CD14-positive monocyte (primary cell): Measurements from ENCODE around the gene HSD11B2. TPM values are rescaled to one million over a fixed set of nuclear protein-coding genes. Genes with fewer than 3 reads are reported as not detected.
A peak's percentile ranks its signal among the peaks of the same experiment; 100 is the strongest.

ENCODE experiments used
- DNase-seq, 3 donors: peaks; one replicate each; pipeline ENCODE4 v3.0.0-alpha.2; 2011 to 2022
- H2AFZ ChIP-seq: 2 replicates; pipeline ENCODE4 v1.6.0; 2012; ENCODE audit warnings: mild to moderate bottlenecking, low read depth, low read length, inconsistent platforms; ENCODE audit not compliant: insufficient read depth, poor library complexity, severe bottlenecking
- H3K27ac ChIP-seq, 2 donors: 1 replicate in 1 of 2; 2 replicates in 1 of 2; pipeline ENCODE4 v1.5.1; 2012 to 2013; ENCODE audit warnings: low read length in 2 of 2, control low read depth in 1 of 2, inconsistent platforms in 1 of 2, low read depth in 1 of 2, mild to moderate bottlenecking in 1 of 2
- H3K27me3 ChIP-seq, 2 donors: one replicate each; pipeline versions ENCODE4 v1.6.0 to v1.6.1; 2011 to 2013; ENCODE audit warnings: low read length in 2 of 2; ENCODE audit not compliant: control insufficient read depth in 2 of 2, insufficient read depth in 2 of 2
- H3K36me3 ChIP-seq, 2 donors: replicated peaks in 1 of 2; 1 replicate in 1 of 2; 2 replicates in 1 of 2; pipeline versions ENCODE4 v1.5.1 to v1.6.1; 2012 to 2013; ENCODE audit warnings: low read length in 2 of 2, control low read depth in 1 of 2, inconsistent platforms in 1 of 2, mild to moderate bottlenecking in 1 of 2; ENCODE audit not compliant: insufficient read depth in 2 of 2, control insufficient read depth in 1 of 2
- H3K4me1 ChIP-seq, 2 donors: 1 replicate in 1 of 2; 2 replicates in 1 of 2; pipeline versions ENCODE4 v1.5.1 to v1.6.1; 2012 to 2013; ENCODE audit warnings: low read length in 2 of 2, control low read depth in 1 of 2, inconsistent platforms in 1 of 2, mild to moderate bottlenecking in 1 of 2, moderate library complexity in 1 of 2; ENCODE audit not compliant: insufficient read depth in 2 of 2, control insufficient read depth in 1 of 2
- H3K4me2 ChIP-seq: replicated peaks from 2 replicates; pipeline ENCODE3; 2012; ENCODE audit warnings: low read length, moderate library complexity, mild to moderate bottlenecking; ENCODE audit not compliant: poor library complexity, severe bottlenecking; ENCODE audit errors: extremely low read depth
- H3K4me3 ChIP-seq, 3 experiments: fragments of 200-600 bp in 1 of 3; sonication (generic) in 1 of 3; replicated peaks in 1 of 3; 1 replicate in 2 of 3; 2 replicates in 1 of 3; pipeline ENCODE4 v1.5.1; 2011 to 2013; ENCODE audit warnings: low read length in 3 of 3, mild to moderate bottlenecking in 3 of 3, control low read depth in 2 of 3, low read depth in 2 of 3, inconsistent platforms in 1 of 3, moderate library complexity in 1 of 3
- H3K79me2 ChIP-seq: 2 replicates; pipeline ENCODE4 v1.6.0; 2012; ENCODE audit warnings: mild to moderate bottlenecking, control low read depth, inconsistent platforms, low read length, moderate library complexity; ENCODE audit not compliant: insufficient read depth
- H3K9ac ChIP-seq: 2 replicates; pipeline ENCODE4 v1.6.0; 2017; ENCODE audit warnings: low read length, mild to moderate bottlenecking; ENCODE audit not compliant: insufficient read depth, poor library complexity, severe bottlenecking
- H3K9me3 ChIP-seq, 2 donors: replicated peaks in 1 of 2; 1 replicate in 1 of 2; 2 replicates in 1 of 2; pipeline versions ENCODE4 v1.5.1 to v1.6.1; 2012 to 2013; ENCODE audit warnings: low read length in 2 of 2, control low read depth in 1 of 2; ENCODE audit not compliant: control insufficient read depth in 1 of 2, insufficient read depth in 1 of 2
- H4K20me1 ChIP-seq: 2 replicates; pipeline ENCODE4 v1.6.0; 2012; ENCODE audit warnings: mild to moderate bottlenecking, low read length, control low read depth, moderate library complexity; ENCODE audit not compliant: insufficient read depth
- H3K27ac Mint-ChIP-seq, 7 donors: one replicate each; pipeline ENCODE4 v1.8.0; 2020; ENCODE audit warnings: mild to moderate bottlenecking in 7 of 7, mixed read lengths in 7 of 7, moderate library complexity in 6 of 7, inconsistent platforms in 2 of 7
- H3K27me3 Mint-ChIP-seq, 3 donors: one replicate each; pipeline ENCODE4 v1.8.0; 2021 to 2022; ENCODE audit warnings: low read depth in 3 of 3, mild to moderate bottlenecking in 3 of 3, mixed read lengths in 3 of 3, moderate library complexity in 3 of 3, inconsistent platforms in 1 of 3
- H3K36me3 Mint-ChIP-seq, 2 donors: one replicate each; pipeline ENCODE4 v1.8.0; 2020; ENCODE audit warnings: mixed read lengths in 2 of 2, inconsistent platforms in 1 of 2, mild to moderate bottlenecking in 1 of 2
- H3K4me1 Mint-ChIP-seq: one replicate; pipeline ENCODE4 v1.8.0; 2020; ENCODE audit warnings: mild to moderate bottlenecking, mixed read lengths
- H3K4me3 Mint-ChIP-seq, 2 donors: one replicate each; pipeline ENCODE4 v1.8.0; 2020; ENCODE audit warnings: mild to moderate bottlenecking in 2 of 2, mixed read lengths in 2 of 2, moderate library complexity in 1 of 2
- H3K9me3 Mint-ChIP-seq, 7 donors: one replicate each; pipeline ENCODE4 v1.8.0; 2020 to 2022; ENCODE audit warnings: mixed read lengths in 7 of 7, mild to moderate bottlenecking in 6 of 7, moderate library complexity in 6 of 7, inconsistent platforms in 2 of 7
- CTCF ChIP-seq: fragments of 200-600 bp; IDR thresholded peaks from one replicate; pipeline ENCODE4 v1.8.0; 2022; ENCODE audit warnings: antibody characterized with exemption, mild to moderate bottlenecking
- WGBS: methylation state at CpG from one replicate; pipeline ENCODE4 v1.1.5; 2013; ENCODE audit warnings: missing lambda C conversion rate; ENCODE audit not compliant: insufficient coverage; 5-methylcytosine and 5-hydroxymethylcytosine counted together
- intact Hi-C, 2 donors: fragments of 100-400 bp; cut with micrococcal nuclease; formaldehyde crosslinking; loops; one replicate each; pipeline versions ENCODE4 v1.15.0 to v1.15.1; 2023
- polyA plus RNA-seq, 3 donors: library from polyadenylated mRNA; depleted of rRNA in 1 of 3; unstranded in 2 of 3; stranded (reverse) in 1 of 3; fragments of 300-500 nt in 2 of 3; fragments of >200 nt in 1 of 3; fragmentation: Illumina TruSeq in 2 of 3; gene quantifications; 1 replicate in 2 of 3; 2 replicates in 1 of 3; pipeline ENCODE4 v1.2.3, GENCODE V29; 2012 to 2021

The HSD11B2 gene
- polyA plus RNA-seq, 3 donors: not detected

- H3K4me3 ChIP-seq: peak overlapping the region in 1 of 3 experiments; percentile 1
- H3K27ac ChIP-seq: peak overlapping the region in 1 of 2 donors; percentile 42
- no peak overlapping the region for H3K9ac ChIP-seq
- Mint-ChIP-seq H3K27me3 (no peaks in the 10 kb centered on the region), H3K27ac (peak overlapping the region in 6 of 7 donors; percentile 40 to 83 (median 72)), H3K4me1 (peaks cover 79% of the 10 kb centered on the region), H3K36me3 (peaks cover 8 to 49% of the 10 kb centered on the region in 2 donors), H3K9me3 (no peaks in the 10 kb centered on the region), H3K4me3 (no peak overlapping the region)
- H4K20me1 ChIP-seq: peaks cover 100% of the 10 kb centered on the region
- peak overlapping the region; percentile 9 for H3K4me2 ChIP-seq
- peaks cover 45 to 69% of the 10 kb centered on the region in 2 donors for H3K4me1 ChIP-seq
- peaks cover 7 to 47% of the 10 kb centered on the region in 2 donors for H3K36me3 ChIP-seq
- H3K79me2 ChIP-seq: peaks cover 100% of the 10 kb centered on the region
- H3K27me3 ChIP-seq: no peaks in the 10 kb centered on the region
- 100% methylated on average over 1 of the region's 5 CpGs for WGBS
- no peaks in the 10 kb centered on the region for H3K9me3 ChIP-seq
- DNase-seq: no peak
- no peak overlapping the region for H2AFZ ChIP-seq
- no peak for TF ChIP-seq CTCF
- intact Hi-C loops: loop anchor here in 1 of 2 donors (5.0 kb wide), 1 partner anchor 41 kb away; no protein-coding TSS in a partner anchor
These were observed 37.8 kb downstream of the HSD11B2 start for GRCh38 chr16:67468731-67469130.

GRCh38 chr16:67470359-67470758 lies 39.4 kb downstream of the HSD11B2 start:
- H3K27ac Mint-ChIP-seq: peak overlapping the region in 6 of 7 donors; percentile 6 to 86 (median 40)

More at GRCh38 chr16:67470359-67470758, 39.4 kb downstream of the HSD11B2 start:
- Histone ChIP-seq H3K9me3 (no peaks in the 10 kb centered on the region), H3K27me3 (no peaks in the 10 kb centered on the region), H3K4me3 (no peak overlapping the region), H4K20me1 (peaks cover 100% of the 10 kb centered on the region), H3K27ac (peak overlapping the region; percentile 2 to 51), H3K4me1 (peaks cover 61 to 84% of the 10 kb centered on the region in 2 donors), H3K4me2 (no peak overlapping the region), H3K36me3 (peaks cover 0 to 47% of the 10 kb centered on the region in 2 donors), H3K79me2 (peaks cover 100% of the 10 kb centered on the region), H3K9ac (no peak overlapping the region), H2AFZ (no peak overlapping the region)
- TF ChIP-seq CTCF: no peak
- H3K4me1 Mint-ChIP-seq: peaks cover 91% of the 10 kb centered on the region
- H3K9me3 Mint-ChIP-seq: no peaks in the 10 kb centered on the region
- intact Hi-C loops: loop anchor here in 1 of 2 donors (10.0 kb wide), 1 partner anchor 226 kb away; the partner anchor contains the start of genes FHOD1 and SLC9A5
- H3K36me3 Mint-ChIP-seq: peaks cover 12 to 52% of the 10 kb centered on the region in 2 donors
- H3K27me3 Mint-ChIP-seq: no peaks in the 10 kb centered on the region
- WGBS: 88% methylated on average over 6 of the region's 7 CpGs
- no peak overlapping the region for H3K4me3 Mint-ChIP-seq
- DNase-seq: no peak
